Upper lobe of right lung (tissue), 1 donor: ENCODE results near the gene THSD4. TPM values are rescaled to one million over a fixed set of nuclear protein-coding genes. Genes with fewer than 3 reads are reported as not detected.

ENCODE experiments used
- ATAC-seq: fragments of 200-7000 bp; cut with Tn5 transposase; one replicate; pipeline ENCODE4 v1.9.1; 2020; ENCODE audit warnings: mild to moderate bottlenecking, moderate library complexity
- DNase-seq: peaks from one replicate; pipeline ENCODE4 v3.0.0-alpha.2; 2020
- H3K27ac ChIP-seq: fragments of 200-600 bp; one replicate; pipeline ENCODE4 v1.8.0; 2022
- H3K27me3 ChIP-seq: fragments of 200-600 bp; one replicate; pipeline ENCODE4 v1.8.0; 2022; ENCODE audit warnings: mild to moderate bottlenecking
- H3K36me3 ChIP-seq: fragments of 200-600 bp; one replicate; pipeline ENCODE4 v1.8.0; 2022
- H3K4me1 ChIP-seq: fragments of 200-600 bp; one replicate; pipeline ENCODE4 v1.8.0; 2022
- H3K4me3 ChIP-seq: fragments of 200-600 bp; one replicate; pipeline ENCODE4 v1.8.0; 2022; ENCODE audit warnings: mild to moderate bottlenecking
- H3K9me3 ChIP-seq: fragments of 200-600 bp; one replicate; pipeline ENCODE4 v1.8.0; 2022
- intact Hi-C: fragments of 100-400 bp; cut with DNase I; formaldehyde crosslinking; loops from one replicate; pipeline ENCODE4 v1.11.0; 2022
- total RNA-seq: library from RNA; stranded (reverse); fragmentation: NEBNext Ultra II Directional; extraction: Animal tissue kit (Norgen Biotek cat#: 25700); gene quantifications from one replicate; pipeline ENCODE4 v1.2.1, GENCODE V29; 2021
- TF ChIP-seq, protein P1 (sequence below): fragments of 200-600 bp; IDR thresholded peaks from one replicate; pipeline ENCODE4 v1.8.0; 2022; ENCODE audit warnings: antibody characterized with exemption
- donor health status: DM: no; HTN: yes; CAD: no; lungs with severe emphysema.

THSD4 gene
- total RNA-seq, 1 donor from 2014 or later = 25.6 TPM

DNA sequence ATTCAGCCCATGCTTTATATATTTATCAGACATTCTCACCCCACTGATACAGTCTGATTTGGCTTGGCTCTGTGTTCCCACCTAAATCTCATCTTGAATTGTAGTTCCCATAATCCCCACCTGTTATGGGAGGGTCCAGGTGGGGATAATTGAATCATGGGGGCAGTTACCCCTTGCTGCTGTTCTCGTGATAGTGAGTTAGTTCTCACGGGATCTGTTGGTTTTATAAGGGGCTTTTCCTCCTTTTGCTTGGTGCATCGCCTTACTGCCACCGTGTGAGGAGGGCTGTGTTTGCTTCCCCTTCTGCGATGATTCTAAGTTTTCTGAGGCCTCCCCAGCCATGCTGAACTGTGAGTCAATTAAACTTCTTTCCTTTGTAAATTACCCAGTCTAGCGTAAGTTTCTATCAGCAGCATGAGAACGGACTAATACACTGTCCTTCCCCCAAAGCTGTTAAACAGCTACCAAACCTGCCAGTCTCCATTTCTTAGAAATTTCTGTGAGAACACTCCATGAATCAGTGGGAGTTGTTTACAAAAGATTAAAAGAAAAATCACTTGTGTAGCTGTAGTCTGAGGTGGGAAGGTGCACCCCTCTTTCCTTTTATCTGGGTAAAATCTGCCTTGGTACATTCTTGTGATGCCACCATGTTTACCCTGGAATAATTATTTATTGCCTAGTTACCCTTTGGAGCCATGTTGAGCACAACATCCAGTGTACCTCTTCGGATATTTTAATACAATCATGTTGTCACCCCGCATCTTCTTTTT lies 160.5 kb downstream of the THSD4 start:
- Histone ChIP-seq H3K4me3 (no peak overlapping the region), H3K9me3 (no peaks in the 10 kb centered on the region), H3K36me3 (no peaks in the 10 kb centered on the region), H3K4me1 (peaks cover 20% of the 10 kb centered on the region), H3K27me3 (no peaks in the 10 kb centered on the region), H3K27ac (no peak overlapping the region)
- intact Hi-C loops = no loop called here
- ATAC-seq (no peak), DNase-seq (no peak)
- TF ChIP-seq, protein P1, sequence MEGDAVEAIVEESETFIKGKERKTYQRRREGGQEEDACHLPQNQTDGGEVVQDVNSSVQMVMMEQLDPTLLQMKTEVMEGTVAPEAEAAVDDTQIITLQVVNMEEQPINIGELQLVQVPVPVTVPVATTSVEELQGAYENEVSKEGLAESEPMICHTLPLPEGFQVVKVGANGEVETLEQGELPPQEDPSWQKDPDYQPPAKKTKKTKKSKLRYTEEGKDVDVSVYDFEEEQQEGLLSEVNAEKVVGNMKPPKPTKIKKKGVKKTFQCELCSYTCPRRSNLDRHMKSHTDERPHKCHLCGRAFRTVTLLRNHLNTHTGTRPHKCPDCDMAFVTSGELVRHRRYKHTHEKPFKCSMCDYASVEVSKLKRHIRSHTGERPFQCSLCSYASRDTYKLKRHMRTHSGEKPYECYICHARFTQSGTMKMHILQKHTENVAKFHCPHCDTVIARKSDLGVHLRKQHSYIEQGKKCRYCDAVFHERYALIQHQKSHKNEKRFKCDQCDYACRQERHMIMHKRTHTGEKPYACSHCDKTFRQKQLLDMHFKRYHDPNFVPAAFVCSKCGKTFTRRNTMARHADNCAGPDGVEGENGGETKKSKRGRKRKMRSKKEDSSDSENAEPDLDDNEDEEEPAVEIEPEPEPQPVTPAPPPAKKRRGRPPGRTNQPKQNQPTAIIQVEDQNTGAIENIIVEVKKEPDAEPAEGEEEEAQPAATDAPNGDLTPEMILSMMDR = no peak

DNA sequence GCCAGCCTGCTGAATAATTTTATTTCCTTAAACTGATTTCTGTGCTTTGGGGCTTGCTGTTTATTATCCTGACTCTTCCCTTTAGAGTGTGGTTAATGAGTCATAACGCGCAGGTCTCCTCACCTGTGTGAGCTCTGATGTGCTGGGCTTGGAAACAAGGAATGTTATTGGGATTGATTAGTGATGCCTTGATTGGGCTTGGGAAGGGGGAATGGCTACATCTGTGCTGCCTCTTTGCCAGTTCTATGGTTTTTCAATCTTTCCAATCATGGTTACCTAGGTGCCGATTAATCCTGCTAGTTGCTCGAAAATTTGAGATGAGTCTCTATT lies 161.0 kb downstream of the THSD4 start:
- intact Hi-C loops = no loop called here
- H3K27me3 ChIP-seq = no peaks in the 10 kb centered on the region
- no peak overlapping the region for H3K4me3 ChIP-seq
- no peak for ATAC-seq
- no peak for DNase-seq
- TF ChIP-seq, protein P1 = no peak
- H3K27ac ChIP-seq = no peak overlapping the region
- peaks cover 20% of the 10 kb centered on the region for H3K4me1 ChIP-seq
- H3K9me3 ChIP-seq = no peaks in the 10 kb centered on the region
- H3K36me3 ChIP-seq = no peaks in the 10 kb centered on the region

DNA sequence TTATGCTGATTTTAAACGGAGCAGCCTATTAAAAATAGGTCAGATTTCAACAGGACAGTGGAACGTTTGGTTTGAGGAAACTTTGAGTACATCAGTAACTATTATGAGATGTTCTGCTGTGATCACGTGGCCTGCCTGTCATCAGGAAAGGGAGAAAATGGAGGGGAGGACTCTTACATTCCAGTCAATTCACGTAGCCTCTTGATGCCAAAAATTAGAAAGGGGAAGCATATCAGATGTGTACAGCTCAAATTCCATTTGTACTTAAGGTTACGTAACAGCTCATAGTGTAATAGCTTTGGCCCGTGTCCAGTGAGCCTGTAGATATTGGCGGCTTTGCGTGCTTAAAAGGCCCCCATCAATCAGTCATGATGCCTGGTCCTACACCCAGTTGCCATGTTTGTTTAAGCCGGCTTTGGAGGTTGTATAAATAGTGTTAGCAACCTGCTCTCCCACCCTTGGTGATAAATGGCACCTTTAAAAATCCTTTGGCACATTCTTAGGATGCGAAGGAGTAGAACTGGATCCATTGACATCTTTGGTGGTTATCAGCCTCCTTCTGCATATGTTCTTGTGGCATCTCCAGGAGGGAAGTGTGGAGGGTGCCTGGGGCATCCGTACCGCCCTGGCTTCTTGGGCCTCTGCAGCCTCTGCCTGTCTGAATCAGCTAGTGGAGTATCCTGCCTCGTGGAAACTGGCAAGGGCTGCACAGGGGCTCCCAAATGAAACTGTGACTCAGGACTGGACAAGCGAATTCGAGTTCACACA lies 163.9 kb downstream of the THSD4 start:
- no peak for DNase-seq
- no peak overlapping the region for H3K4me3 ChIP-seq
- H3K27me3 ChIP-seq = no peaks in the 10 kb centered on the region
- ATAC-seq = peak; percentile 85
- TF ChIP-seq, protein P1 = no peak
- H3K4me1 ChIP-seq = peaks cover 20% of the 10 kb centered on the region
- no peaks in the 10 kb centered on the region for H3K36me3 ChIP-seq
- intact Hi-C loops = no loop called here
- H3K27ac ChIP-seq = peak overlapping the region; percentile 49
- no peaks in the 10 kb centered on the region for H3K9me3 ChIP-seq

DNA sequence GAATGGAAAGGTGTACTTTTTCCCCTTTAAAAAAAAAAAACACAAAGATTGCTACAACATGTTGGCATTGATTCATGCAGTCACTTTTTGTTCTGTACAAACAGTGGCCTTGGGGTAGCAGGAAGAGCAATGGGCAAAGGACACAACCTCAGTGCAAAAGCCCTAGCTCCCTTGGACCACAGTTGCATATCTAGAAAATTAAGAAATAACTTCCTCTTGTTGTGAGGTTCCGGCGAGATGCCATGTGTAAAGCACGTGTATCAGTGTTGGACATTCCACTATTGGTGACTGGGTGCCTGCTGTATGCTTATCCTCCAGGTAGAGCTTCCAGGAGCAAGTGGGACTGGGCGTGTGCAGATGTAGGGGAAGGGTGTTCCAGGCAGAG lies 164.5 kb downstream of the THSD4 start:
- intact Hi-C loops = no loop called here
- no peak overlapping the region for H3K27ac ChIP-seq
- ATAC-seq = peak; percentile 9

DNA sequence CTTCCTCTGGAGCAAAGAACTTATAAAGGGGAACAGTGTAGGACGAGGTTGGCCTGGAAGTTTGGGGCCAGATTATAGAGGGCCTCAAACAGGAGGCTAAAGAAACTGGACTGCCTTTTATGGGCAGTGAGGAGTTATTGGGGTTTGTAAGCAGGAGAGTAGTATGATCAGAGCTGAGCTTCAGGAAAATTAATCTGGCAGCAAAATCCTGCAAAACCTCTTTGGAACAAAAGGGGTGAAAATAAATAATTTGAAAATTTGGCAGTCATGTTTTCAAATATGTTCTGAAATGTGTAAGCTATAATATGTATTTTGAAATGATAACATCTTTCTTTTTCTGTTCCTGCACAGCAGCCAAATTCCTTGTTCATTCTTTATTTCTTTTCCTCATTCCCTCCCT lies 164.9 kb downstream of the THSD4 start:
- TF ChIP-seq, protein P1 = no peak
- peaks cover 20% of the 10 kb centered on the region for H3K4me1 ChIP-seq
- H3K9me3 ChIP-seq = no peaks in the 10 kb centered on the region
- DNase-seq = no peak
- H3K27me3 ChIP-seq = no peaks in the 10 kb centered on the region
- no peak overlapping the region for H3K4me3 ChIP-seq
- intact Hi-C loops = no loop called here
- ATAC-seq = no peak
- H3K27ac ChIP-seq = no peak overlapping the region
- no peaks in the 10 kb centered on the region for H3K36me3 ChIP-seq

More for the DNA sequence above, 164.5 kb downstream of the THSD4 start:
- Histone ChIP-seq H3K27me3 (no peaks in the 10 kb centered on the region), H3K36me3 (no peaks in the 10 kb centered on the region), H3K9me3 (no peaks in the 10 kb centered on the region), H3K4me3 (no peak overlapping the region), H3K4me1 (peaks cover 20% of the 10 kb centered on the region)
- no peak for DNase-seq
- TF ChIP-seq, protein P1 = no peak
